Natural killer cell (primary cell): Measurements from ENCODE around the gene COX19. TPM values are rescaled to one million over a fixed set of nuclear protein-coding genes. Genes with fewer than 3 reads are reported as not detected.

Source experiments
- ATAC-seq, 3 donors: fragments of 150-1000 bp in 2 of 3; fragments of 200-7000 bp in 1 of 3; cut with Tn5 transposase; 1 replicate in 1 of 3; 2 replicates in 2 of 3; pipeline ENCODE4 v1.10.0; 2021; ENCODE audit warnings: mild to moderate bottlenecking in 2 of 3, moderate library complexity in 2 of 3
- DNase-seq, 2 donors: peaks; one replicate each; pipeline versions ENCODE4 v3.0.0 to v3.0.0-alpha.2; 2013 to 2021; ENCODE audit warnings: mixed read lengths in 1 of 2
- H3K27ac ChIP-seq: one replicate; pipeline ENCODE4 v1.5.1; 2013; ENCODE audit warnings: mild to moderate bottlenecking, low read length
- H3K27me3 ChIP-seq: one replicate; pipeline ENCODE4 v1.6.1; 2013; ENCODE audit warnings: low read length; ENCODE audit not compliant: control insufficient read depth, insufficient read depth
- H3K36me3 ChIP-seq: one replicate; pipeline ENCODE4 v1.6.1; 2013; ENCODE audit warnings: low read length; ENCODE audit not compliant: control insufficient read depth, insufficient read depth
- H3K4me1 ChIP-seq: one replicate; pipeline ENCODE4 v1.6.1; 2013; ENCODE audit warnings: low read length; ENCODE audit not compliant: control insufficient read depth, insufficient read depth
- H3K4me3 ChIP-seq: one replicate; pipeline ENCODE4 v1.5.1; 2013; ENCODE audit warnings: low read length
- H3K9me3 ChIP-seq: one replicate; pipeline ENCODE4 v1.6.1; 2013; ENCODE audit warnings: low read length; ENCODE audit not compliant: control insufficient read depth, insufficient read depth
- H3K27ac Mint-ChIP-seq, 2 donors: one replicate each; pipeline ENCODE4 v1.8.0; 2022; ENCODE audit warnings: mild to moderate bottlenecking in 2 of 2, mixed read lengths in 2 of 2, moderate library complexity in 1 of 2
- H3K27me3 Mint-ChIP-seq, 2 donors: one replicate each; pipeline ENCODE4 v1.8.0; 2022; ENCODE audit warnings: low read depth in 2 of 2, mixed read lengths in 2 of 2
- H3K36me3 Mint-ChIP-seq: one replicate; pipeline ENCODE4 v1.8.0; 2022; ENCODE audit warnings: mixed read lengths
- H3K4me1 Mint-ChIP-seq, 2 donors: one replicate each; pipeline ENCODE4 v1.8.0; 2022; ENCODE audit warnings: mixed read lengths in 2 of 2
- H3K4me3 Mint-ChIP-seq: one replicate; pipeline ENCODE4 v1.8.0; 2022; ENCODE audit warnings: mild to moderate bottlenecking, moderate library complexity, mixed read lengths
- H3K9me3 Mint-ChIP-seq, 2 donors: one replicate each; pipeline ENCODE4 v1.8.0; 2022; ENCODE audit warnings: mixed read lengths in 2 of 2
- CTCF ChIP-seq: fragments of 200-600 bp; IDR thresholded peaks from one replicate; pipeline ENCODE4 v1.8.0; 2022; ENCODE audit warnings: antibody characterized with exemption
- WGBS: methylation state at CpG from one replicate; pipeline ENCODE4 v1.1.7; 2013; ENCODE audit warnings: missing lambda C conversion rate; ENCODE audit not compliant: insufficient coverage; 5-methylcytosine and 5-hydroxymethylcytosine counted together
- intact Hi-C: fragments of 100-400 bp; cut with micrococcal nuclease; formaldehyde crosslinking; loops from one replicate; pipeline ENCODE4 v1.14.2; 2022
- total RNA-seq, 4 donors: library from RNA; stranded (reverse); fragments of 120-200 nt in 1 of 4; gene quantifications; one replicate each; pipeline versions ENCODE4 v1.2.3 to v1.2.4, GENCODE V29; 2013 to 2022

COX19 gene
- total RNA-seq, 3 donors from 2014 or later (not counting 1 experiment from before 2014, with no cell fraction given), result 33.6 to 38.3 (median 33.6) TPM

- no peak for ATAC-seq
- peaks cover 9% of the 10 kb centered on the region for H3K27me3 ChIP-seq
Observed at GRCh38 chr7:983004-983615, 7.8 kb upstream of the COX19 start, which contains the start of gene CYP2W1. CYP2W1 (plus strand) TSS chr7:983181; CDS start chr7:983212, 31 bp downstream.

GRCh38 chr7:982511-983003 lies 7.2 kb upstream of the COX19 start:
- no peaks in the 10 kb centered on the region for H3K4me1 Mint-ChIP-seq
- H3K27me3 Mint-ChIP-seq, result peaks cover 0 to 2% of the 10 kb centered on the region in 2 donors
- H3K27me3 ChIP-seq, result peaks cover 5% of the 10 kb centered on the region
- no peak overlapping the region for H3K27ac Mint-ChIP-seq
- H3K4me1 ChIP-seq, result no peaks in the 10 kb centered on the region
- H3K9me3 ChIP-seq, result no peaks in the 10 kb centered on the region
- ATAC-seq (no peak), DNase-seq (no peak)
- no peak overlapping the region for H3K4me3 Mint-ChIP-seq
- H3K4me3 ChIP-seq, result no peak overlapping the region
- intact Hi-C loops, result no loop called here
- WGBS, result 80% methylated on average over 10 of the region's 10 CpGs
- H3K36me3 Mint-ChIP-seq, result no peaks in the 10 kb centered on the region
- no peaks in the 10 kb centered on the region for H3K9me3 Mint-ChIP-seq
- H3K27ac ChIP-seq, result no peak overlapping the region
- TF ChIP-seq CTCF, result no peak
- no peaks in the 10 kb centered on the region for H3K36me3 ChIP-seq

More at GRCh38 chr7:983004-983615, 7.8 kb upstream of the COX19 start, which contains the start of gene CYP2W1:
- no peaks in the 10 kb centered on the region for H3K36me3 ChIP-seq
- H3K4me1 ChIP-seq, result peaks cover 4% of the 10 kb centered on the region
- H3K36me3 Mint-ChIP-seq, result no peaks in the 10 kb centered on the region
- intact Hi-C loops, result no loop called here
- H3K4me1 Mint-ChIP-seq, result no peaks in the 10 kb centered on the region
- no peaks in the 10 kb centered on the region for H3K9me3 ChIP-seq
- H3K4me3 ChIP-seq, result no peak within 1 kb of the TSS
- DNase-seq, result no peak
- no peak within 1 kb of the TSS for H3K27ac ChIP-seq
- no peak within 1 kb of the TSS for H3K27ac Mint-ChIP-seq
- no peaks in the 10 kb centered on the region for H3K9me3 Mint-ChIP-seq
- WGBS, result 87% methylated on average over 34 of the region's 34 CpGs
- H3K4me3 Mint-ChIP-seq, result no peak within 1 kb of the TSS
- peaks cover 0 to 2% of the 10 kb centered on the region in 2 donors for H3K27me3 Mint-ChIP-seq
- no peak for TF ChIP-seq CTCF

GRCh38 chr7:981793-982510 lies 6.6 kb upstream of the COX19 start:
- Histone ChIP-seq H3K4me1 (no peaks in the 10 kb centered on the region), H3K9me3 (no peaks in the 10 kb centered on the region), H3K36me3 (no peaks in the 10 kb centered on the region), H3K27me3 (peaks cover 4% of the 10 kb centered on the region), H3K27ac (no peak overlapping the region), H3K4me3 (no peak overlapping the region)
- no peak for TF ChIP-seq CTCF
- no peaks in the 10 kb centered on the region for H3K36me3 Mint-ChIP-seq
- peaks cover 0 to 2% of the 10 kb centered on the region in 2 donors for H3K27me3 Mint-ChIP-seq
- H3K9me3 Mint-ChIP-seq, result no peaks in the 10 kb centered on the region
- H3K4me3 Mint-ChIP-seq, result no peak overlapping the region
- WGBS, result 89% methylated on average over 18 of the region's 19 CpGs
- intact Hi-C loops, result no loop called here
- no peaks in the 10 kb centered on the region for H3K4me1 Mint-ChIP-seq
- ATAC-seq, result no peak
- DNase-seq, result no peak
- no peak overlapping the region for H3K27ac Mint-ChIP-seq
